ENCODE measurements around the gene LCTL.
"Not testable (repeated sequence)": the region's sequence is repeated elsewhere in the genome, so short reads cannot be mapped to it uniquely, and the experiment has no call there.

The LCTL gene

GRCh38 chr15:66592505-66593218, 26.9 kb upstream of the LCTL start:
- no peak for DNase-seq (ENCODE audit: extremely low read depth in 1 of 2, low read depth in 1 of 2)

- no peak for DNase-seq (ENCODE audit: extremely low read depth in 1 of 2, low read depth in 1 of 2)
Measured at GRCh38 chr15:66591322-66591862, 25.6 kb upstream of the LCTL start.

DNA sequence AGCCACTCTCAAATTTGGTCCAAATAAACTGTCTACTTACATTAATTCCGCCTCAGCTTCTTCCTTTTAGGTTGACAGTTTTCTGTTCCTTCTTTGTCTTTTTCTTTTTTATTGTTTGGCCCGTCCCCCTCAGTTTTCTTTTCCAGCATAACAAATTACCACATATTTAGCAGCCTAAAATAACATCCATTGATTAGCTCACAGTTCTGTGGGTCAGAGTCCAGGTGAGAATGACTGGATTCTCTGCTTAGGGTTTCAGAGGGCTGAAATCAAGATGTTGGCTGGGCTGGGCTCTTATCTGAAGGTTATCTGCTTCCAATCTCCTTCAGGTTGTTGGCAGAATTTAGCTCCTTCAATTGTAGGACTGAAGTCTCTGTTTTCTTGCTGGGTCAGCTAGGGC, 24.6 kb upstream of the LCTL start:
- DNase-seq (ENCODE audit: extremely low read depth in 1 of 2, low read depth in 1 of 2), result no peak

- not testable (repeated sequence) for DNase-seq (ENCODE audit: extremely low read depth in 1 of 2, low read depth in 1 of 2)
Measured at GRCh38 chr15:66589429-66589828, 23.6 kb upstream of the LCTL start.

DNA sequence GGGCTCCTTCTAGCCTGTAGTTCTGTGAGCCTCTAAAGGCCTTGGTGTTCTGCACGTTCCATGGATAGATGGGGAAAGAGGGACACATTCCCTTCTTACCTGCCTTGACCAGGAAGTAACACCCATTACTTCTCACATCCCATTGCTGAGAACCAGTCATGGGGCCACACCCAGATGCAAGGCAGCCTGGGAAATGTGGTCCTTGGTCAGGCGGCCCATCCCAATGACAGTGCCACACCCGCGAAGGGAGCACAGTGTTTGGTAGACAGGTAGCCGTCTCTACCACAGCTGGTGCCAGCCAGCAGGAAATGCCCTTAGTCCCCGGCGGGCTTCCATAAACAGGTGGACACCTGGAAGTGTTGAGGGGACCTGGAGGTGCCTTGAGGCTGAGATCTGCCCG, 23.2 kb upstream of the LCTL start:
- no peak for DNase-seq (ENCODE audit: extremely low read depth in 1 of 2, low read depth in 1 of 2)

GRCh38 chr15:66588537-66588936, 22.7 kb upstream of the LCTL start:
- no peak for DNase-seq (ENCODE audit: extremely low read depth in 1 of 2, low read depth in 1 of 2)

DNA sequence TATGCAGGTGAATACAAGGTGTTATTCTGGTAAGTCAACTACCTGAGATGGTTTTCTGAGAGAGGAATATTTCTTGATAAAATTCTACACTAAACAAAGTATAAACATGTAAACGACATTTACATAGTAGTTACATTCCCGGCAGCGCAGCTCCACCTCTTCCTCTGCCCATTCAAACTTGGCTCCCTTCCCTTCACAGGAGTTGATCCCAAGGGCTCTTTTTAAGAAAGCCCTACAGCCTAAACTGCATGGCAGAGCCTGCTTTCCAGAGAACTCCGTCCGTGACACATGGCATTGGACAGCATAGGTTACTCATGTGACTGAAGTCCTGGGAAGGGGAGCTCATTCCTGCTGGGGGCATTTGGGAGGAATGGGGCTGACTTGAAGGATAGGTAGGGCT, 22.0 kb upstream of the LCTL start:
- no peak for DNase-seq (ENCODE audit: extremely low read depth in 1 of 2, low read depth in 1 of 2)

DNA sequence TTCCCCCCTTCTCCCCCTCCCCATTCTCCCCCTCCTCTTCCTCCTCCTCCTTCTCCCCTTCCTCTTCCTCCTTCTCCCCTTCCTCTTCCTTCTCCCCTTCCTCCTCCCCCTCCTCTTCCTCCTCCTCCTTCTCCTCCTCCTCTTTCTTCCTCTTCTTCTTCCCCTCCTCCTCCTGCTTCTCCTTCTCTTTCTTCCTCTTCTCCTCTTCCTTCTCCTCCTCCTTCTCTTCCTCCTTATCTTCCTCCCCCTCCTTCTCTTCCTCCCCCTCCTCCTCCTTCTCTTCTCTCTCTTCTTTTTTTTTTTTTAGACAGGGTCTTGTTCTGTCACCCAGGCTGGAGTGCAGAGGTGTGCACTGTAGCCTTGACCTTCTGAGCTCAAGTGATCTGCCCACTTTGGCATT, 21.2 kb upstream of the LCTL start:
- DNase-seq (ENCODE audit: extremely low read depth in 1 of 2, low read depth in 1 of 2), result no peak

DNA sequence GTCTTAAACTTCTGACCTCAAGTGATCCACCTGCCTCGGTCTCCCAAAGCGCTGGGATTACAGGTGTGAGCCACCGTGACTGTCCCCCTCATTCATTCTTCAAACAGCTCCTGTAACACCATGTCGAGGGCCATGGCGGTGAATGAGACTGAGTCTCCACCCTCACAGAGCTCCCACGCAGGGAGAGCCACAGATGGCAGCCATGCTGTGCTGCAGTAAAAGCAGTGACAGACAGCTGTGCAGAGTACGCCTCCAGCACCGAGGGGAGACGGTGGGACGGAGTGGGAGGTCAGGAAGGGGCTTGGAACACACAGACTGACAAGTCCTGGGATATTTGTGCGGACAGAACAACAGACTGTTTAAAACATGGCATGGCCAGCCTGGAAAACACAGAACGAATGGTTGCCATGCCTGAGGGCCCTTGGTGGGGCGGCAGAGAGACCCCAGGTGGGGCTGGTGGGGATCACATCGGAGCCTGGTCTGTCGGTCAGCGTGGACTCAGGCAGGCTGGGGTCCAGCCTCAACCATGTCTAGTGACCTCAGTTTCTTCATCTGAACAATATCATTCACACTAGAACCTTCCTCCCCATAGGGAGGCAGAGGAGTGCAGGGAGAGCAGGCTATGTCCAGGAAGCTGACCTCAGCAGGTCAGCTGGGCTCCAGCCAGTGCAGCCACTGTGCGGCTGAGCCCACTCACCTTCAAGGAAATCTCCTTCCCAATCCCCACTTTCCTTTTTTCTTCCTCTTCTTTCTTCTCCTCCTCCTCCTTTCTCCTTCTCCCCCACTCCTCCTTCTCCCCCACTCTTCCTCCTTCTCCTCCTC, 20.6 kb upstream of the LCTL start:
- DNase-seq (ENCODE audit: extremely low read depth in 1 of 2, low read depth in 1 of 2), result no peak

- DNase-seq (ENCODE audit: extremely low read depth in 1 of 2, low read depth in 1 of 2), result no peak
Measured at GRCh38 chr15:66581972-66582537, 16.3 kb upstream of the LCTL start.

DNA sequence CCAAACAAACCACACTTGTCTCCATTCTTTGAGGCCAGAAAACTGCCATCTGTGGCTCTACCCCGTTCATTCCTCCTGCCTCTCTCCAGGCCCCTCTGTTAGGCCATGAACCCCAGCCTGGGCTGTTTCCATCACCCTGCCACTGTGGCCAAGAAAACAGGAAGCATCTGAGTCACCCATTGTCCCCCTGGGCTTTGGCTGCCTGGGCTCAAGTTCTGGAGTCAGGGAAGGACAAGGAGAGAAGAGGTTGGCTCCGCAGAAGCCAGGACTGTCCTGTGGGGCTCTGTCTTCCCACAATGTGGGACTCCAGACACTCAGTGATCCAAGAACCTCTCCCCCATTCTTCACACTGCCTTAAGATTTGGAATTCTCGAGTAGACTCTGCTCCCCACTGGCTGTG, 14.8 kb upstream of the LCTL start:
- no peak for DNase-seq (ENCODE audit: extremely low read depth in 1 of 2, low read depth in 1 of 2)

- DNase-seq (ENCODE audit: extremely low read depth in 1 of 2, low read depth in 1 of 2), result no peak
Measured at GRCh38 chr15:66578286-66578875, 12.6 kb upstream of the LCTL start.

DNA sequence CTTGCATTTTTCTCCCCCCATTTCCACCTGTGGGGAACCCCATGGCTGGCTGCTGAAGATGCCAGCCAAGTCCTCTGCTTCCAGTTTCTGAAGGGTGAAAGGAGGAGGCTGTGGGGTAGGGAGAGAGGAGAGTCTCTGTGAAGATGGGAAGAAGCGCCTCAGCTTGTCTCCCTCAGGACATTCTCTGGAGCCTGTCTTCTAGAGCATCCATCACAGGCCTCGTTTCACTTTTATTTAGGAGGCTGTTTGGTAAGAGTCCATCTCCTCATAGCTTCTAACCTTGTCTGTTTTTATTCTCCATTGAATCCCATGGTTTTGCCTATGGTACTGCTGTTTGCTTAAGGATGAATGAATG, 8.8 kb upstream of the LCTL start:
- no peak for DNase-seq (ENCODE audit: extremely low read depth in 1 of 2, low read depth in 1 of 2)

GRCh38 chr15:66573719-66574595, 8.2 kb upstream of the LCTL start:
- no peak for DNase-seq (ENCODE audit: extremely low read depth in 1 of 2, low read depth in 1 of 2)

DNA sequence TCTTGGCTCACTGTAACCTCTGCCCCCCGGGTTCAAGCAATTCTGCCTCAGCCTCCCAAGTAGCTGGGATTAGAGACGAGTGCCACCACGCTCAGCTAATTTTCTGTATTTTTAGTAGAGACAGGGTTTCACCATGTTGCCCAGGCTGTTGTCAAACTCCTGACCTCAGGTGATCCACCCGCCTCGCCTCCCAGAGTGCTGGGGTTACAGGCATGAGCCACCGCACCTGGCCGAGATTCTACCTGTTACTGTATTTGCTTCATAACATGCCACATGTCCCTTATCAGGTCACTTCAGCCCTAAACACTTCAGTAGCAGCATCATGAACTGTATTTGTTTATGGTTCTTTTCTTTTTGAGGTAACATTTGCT, 7.5 kb upstream of the LCTL start:
- DNase-seq (ENCODE audit: extremely low read depth in 1 of 2, low read depth in 1 of 2), result no peak

DNA sequence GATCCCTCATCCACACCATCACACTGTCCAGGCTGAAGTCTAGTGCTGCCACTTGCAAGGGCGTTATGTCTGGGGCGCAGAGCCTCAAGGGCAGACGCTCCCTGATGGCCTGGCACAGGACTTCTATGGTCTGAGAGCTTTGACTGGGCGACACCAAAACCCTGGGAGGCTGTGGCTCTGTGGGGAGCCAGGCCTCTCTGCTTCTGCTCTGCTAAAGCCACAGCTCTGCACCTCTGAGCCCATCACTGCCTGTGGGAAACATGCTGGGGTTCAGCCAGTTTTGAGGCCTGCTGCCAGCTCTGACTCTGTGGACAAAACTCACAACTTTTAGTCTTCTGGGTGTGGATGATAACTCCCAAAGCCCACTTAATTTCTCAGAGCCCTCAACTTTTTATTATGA, 6.3 kb upstream of the LCTL start:
- DNase-seq (ENCODE audit: extremely low read depth in 1 of 2, low read depth in 1 of 2), result no peak

- no peak for DNase-seq (ENCODE audit: extremely low read depth in 1 of 2, low read depth in 1 of 2)
Measured at GRCh38 chr15:66570842-66571478, 5.2 kb upstream of the LCTL start.

DNA sequence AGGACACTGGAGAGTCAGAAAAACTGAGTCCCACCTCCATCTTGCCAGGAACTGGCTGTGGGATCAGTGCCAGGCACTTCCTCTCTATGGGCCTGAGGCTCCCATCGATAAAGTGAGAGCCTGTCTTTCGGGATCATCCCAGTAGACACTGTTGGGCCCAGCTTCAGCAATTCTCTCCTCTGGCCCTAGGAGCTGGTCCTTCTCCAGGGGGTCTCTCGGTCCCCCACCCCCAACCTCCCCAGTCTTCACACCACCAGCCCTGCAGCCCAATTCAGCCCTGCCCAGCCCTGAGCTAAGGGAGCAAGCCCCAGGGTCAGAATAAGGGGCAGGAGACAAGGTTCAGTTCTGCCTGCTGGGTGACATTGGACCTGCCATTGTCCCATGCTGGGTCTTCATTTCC, 4.5 kb upstream of the LCTL start:
- no peak for DNase-seq (ENCODE audit: extremely low read depth in 1 of 2, low read depth in 1 of 2)

DNA sequence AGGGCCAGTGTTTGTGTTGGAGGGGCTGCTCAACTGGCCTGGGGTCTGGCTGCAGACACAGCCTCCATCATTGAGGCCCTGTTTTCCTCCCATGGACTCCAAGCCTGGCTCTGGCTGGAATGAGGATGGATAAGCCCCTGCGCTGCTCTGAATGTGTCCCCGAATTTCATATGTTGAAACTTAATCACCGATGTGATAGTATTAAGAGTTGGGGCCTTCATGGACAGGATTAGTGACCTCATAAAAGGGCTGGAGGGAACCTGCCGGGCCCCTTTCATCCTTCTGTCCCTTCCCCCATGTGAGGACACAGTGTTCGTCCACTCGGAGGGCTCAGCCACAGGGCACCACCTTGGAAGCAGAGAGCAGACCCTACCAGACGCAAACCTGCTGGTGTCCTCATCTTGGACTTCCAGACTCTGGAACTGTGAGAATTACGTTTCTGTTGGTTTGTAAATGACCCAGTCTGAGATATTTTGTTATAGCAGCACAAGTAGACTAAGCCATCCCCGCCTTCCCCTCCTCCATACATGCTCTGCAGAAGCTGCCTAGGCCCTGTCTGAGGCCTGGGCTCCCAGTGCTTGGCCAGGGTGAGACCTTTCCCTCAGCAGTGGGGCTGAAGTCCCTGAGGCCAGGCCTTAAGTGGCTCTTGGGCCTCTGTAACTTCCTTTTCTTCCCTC, 3.8 kb upstream of the LCTL start:
- DNase-seq (ENCODE audit: extremely low read depth in 1 of 2, low read depth in 1 of 2), result no peak

DNA sequence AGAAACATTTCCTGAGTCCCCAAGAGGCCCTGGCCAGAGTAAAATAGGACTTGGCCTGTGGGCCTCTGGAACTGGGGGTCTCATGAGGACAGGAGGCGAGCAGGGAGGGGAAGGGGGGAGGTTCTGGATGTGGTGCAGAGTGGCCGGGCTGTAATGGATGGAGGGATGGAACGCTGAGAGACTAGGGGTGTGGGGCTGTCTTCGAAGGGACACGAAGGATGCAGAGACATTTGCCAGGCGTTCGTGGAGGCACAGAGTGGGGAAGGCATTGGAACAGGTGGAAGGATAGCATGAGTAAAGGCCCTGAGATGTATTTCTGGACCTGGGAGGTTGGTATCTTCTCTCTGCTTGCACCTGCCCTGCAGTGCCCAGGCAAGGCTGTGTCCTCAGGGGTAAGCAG, 2.1 kb upstream of the LCTL start:
- DNase-seq (ENCODE audit: extremely low read depth in 1 of 2, low read depth in 1 of 2), result no peak
